ENCODE results near the gene SORCS2. TPM values are rescaled to one million over a fixed set of nuclear protein-coding genes. Genes with fewer than 3 reads are reported as not detected.

The SORCS2 gene
- total RNA-seq, 4 donors from 2014 or later = 0.53 to 9.9 (median 0.90) TPM

DNA sequence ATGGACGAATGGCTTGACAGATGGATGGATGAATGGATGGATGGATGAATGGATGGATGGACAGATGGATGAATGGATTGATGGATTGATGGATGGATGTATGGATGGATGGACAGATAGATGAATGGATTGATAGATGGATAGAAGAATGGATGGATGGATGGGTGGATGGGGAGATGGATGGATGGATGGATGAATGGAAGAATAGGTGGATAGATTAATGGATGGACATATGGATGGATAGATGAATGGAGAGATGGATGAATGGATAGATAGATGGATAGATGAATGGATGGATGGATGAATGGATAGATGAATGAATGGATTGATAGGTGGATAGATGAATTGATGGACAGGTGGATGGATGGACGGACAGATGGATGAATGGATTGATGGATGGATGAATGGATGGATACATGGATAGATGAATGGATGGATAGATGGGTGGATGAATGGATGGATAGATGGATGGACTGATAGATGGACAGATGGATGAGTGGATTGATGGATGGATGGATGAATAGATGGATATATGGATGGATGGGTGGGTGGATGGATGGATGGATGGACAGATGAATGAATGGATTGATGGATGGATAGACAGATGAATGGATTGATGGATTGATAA is 208.4 kb downstream of the SORCS2 start:
- H3K27me3 ChIP-seq = no peaks in the 10 kb centered on the region
- no peaks in the 10 kb centered on the region for H3K36me3 ChIP-seq
- H3K27ac ChIP-seq = no peak overlapping the region
- DNase-seq = no peak
- TF ChIP-seq, protein P1, sequence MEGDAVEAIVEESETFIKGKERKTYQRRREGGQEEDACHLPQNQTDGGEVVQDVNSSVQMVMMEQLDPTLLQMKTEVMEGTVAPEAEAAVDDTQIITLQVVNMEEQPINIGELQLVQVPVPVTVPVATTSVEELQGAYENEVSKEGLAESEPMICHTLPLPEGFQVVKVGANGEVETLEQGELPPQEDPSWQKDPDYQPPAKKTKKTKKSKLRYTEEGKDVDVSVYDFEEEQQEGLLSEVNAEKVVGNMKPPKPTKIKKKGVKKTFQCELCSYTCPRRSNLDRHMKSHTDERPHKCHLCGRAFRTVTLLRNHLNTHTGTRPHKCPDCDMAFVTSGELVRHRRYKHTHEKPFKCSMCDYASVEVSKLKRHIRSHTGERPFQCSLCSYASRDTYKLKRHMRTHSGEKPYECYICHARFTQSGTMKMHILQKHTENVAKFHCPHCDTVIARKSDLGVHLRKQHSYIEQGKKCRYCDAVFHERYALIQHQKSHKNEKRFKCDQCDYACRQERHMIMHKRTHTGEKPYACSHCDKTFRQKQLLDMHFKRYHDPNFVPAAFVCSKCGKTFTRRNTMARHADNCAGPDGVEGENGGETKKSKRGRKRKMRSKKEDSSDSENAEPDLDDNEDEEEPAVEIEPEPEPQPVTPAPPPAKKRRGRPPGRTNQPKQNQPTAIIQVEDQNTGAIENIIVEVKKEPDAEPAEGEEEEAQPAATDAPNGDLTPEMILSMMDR (IDR thresholded peaks at IDR 0.05) = no peak
- TF ChIP-seq POLR2A (IDR thresholded peaks at IDR 0.05) = no peak
- H3K4me3 ChIP-seq = no peak overlapping the region
- no peaks in the 10 kb centered on the region for H3K4me1 ChIP-seq
- no peaks in the 10 kb centered on the region for H3K9me3 ChIP-seq

- Histone ChIP-seq H3K27me3 (no peaks in the 10 kb centered on the region), H3K9me3 (no peaks in the 10 kb centered on the region), H3K4me1 (no peaks in the 10 kb centered on the region), H3K36me3 (no peaks in the 10 kb centered on the region), H3K4me3 (no peak overlapping the region), H3K27ac (no peak overlapping the region)
- DNase-seq = no peak
- TF ChIP-seq, protein P1 (IDR thresholded peaks at IDR 0.05) = no peak
- no peak for TF ChIP-seq POLR2A (IDR thresholded peaks at IDR 0.05)
Observed at GRCh38 chr4:7402526-7402925, 210.2 kb downstream of the SORCS2 start.

GRCh38 chr4:7403001-7403400 is 210.7 kb downstream of the SORCS2 start:
- Histone ChIP-seq H3K27ac (no peak overlapping the region), H3K4me1 (no peaks in the 10 kb centered on the region), H3K27me3 (no peaks in the 10 kb centered on the region), H3K4me3 (no peak overlapping the region), H3K36me3 (no peaks in the 10 kb centered on the region), H3K9me3 (no peaks in the 10 kb centered on the region)
- no peak for TF ChIP-seq POLR2A (IDR thresholded peaks at IDR 0.05)
- TF ChIP-seq, protein P1 (IDR thresholded peaks at IDR 0.05) = no peak
- DNase-seq = no peak

DNA sequence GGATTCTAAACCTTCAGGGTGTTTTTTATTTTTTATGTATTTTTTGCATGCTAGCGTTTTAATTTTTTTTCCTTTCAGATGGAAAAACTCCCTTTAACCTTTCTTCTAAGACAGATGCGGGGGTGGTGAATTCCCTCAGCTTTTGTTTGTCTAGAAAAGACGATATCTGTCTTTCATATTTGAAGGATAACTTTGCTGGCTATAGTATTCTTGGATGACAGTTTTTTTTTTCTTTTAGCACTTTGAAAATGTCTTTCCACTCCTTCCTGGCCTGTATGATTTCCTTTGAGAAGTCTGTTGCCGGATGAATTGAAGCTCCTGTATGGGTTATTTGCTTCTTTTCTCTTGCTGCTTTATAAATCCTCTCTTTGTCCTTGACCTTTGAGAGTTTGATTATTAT is 215.8 kb downstream of the SORCS2 start:
- H3K4me3 ChIP-seq = no peak overlapping the region
- no peaks in the 10 kb centered on the region for H3K4me1 ChIP-seq
- H3K27me3 ChIP-seq = no peaks in the 10 kb centered on the region
- H3K9me3 ChIP-seq = peaks cover 0 to 4% (median 0%) of the 10 kb centered on the region in 4 donors
- H3K27ac ChIP-seq = no peak overlapping the region
- no peaks in the 10 kb centered on the region for H3K36me3 ChIP-seq
- no peak for DNase-seq
- TF ChIP-seq, protein P1 (IDR thresholded peaks at IDR 0.05) = no peak
- no peak for TF ChIP-seq POLR2A (IDR thresholded peaks at IDR 0.05)

DNA sequence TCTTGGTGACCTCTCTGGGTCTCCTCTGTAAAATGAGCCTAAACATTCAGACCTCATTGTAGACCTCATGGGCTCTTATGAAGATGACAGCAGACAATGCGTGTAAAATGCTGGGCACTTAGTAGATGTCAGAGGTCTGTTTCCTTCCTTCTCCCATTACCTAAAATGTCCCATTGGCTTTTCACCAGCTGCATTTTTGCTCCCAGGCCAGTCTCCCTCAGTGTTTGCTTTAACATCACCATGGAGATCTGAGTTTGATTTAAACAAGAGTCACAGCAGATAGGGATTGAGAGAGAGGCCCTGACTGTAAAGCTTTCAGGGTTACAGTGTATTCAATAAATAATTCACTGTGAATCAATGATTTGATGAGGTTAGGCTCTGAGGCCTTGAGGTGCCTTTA is 218.1 kb downstream of the SORCS2 start:
- no peaks in the 10 kb centered on the region for H3K36me3 ChIP-seq
- no peak overlapping the region for H3K4me3 ChIP-seq
- TF ChIP-seq, protein P1 (IDR thresholded peaks at IDR 0.05) = no peak
- no peak for TF ChIP-seq POLR2A (IDR thresholded peaks at IDR 0.05)
- no peaks in the 10 kb centered on the region for H3K4me1 ChIP-seq
- H3K9me3 ChIP-seq = peaks cover 0 to 4% (median 0%) of the 10 kb centered on the region in 4 donors
- H3K27ac ChIP-seq = no peak overlapping the region
- H3K27me3 ChIP-seq = no peaks in the 10 kb centered on the region
- DNase-seq = peak in 1 of 3 donors; percentile 13

All from Peyer's patch (tissue), 4 donors.